ENCODE measurements around the gene PRSS16. TPM values are rescaled to one million over a fixed set of nuclear protein-coding genes. Genes with fewer than 3 reads are reported as not detected.
"Not testable (repeated sequence)": the region's sequence is repeated elsewhere in the genome, so short reads cannot be mapped to it uniquely, and the experiment has no call there.

Gene PRSS16, protein sequence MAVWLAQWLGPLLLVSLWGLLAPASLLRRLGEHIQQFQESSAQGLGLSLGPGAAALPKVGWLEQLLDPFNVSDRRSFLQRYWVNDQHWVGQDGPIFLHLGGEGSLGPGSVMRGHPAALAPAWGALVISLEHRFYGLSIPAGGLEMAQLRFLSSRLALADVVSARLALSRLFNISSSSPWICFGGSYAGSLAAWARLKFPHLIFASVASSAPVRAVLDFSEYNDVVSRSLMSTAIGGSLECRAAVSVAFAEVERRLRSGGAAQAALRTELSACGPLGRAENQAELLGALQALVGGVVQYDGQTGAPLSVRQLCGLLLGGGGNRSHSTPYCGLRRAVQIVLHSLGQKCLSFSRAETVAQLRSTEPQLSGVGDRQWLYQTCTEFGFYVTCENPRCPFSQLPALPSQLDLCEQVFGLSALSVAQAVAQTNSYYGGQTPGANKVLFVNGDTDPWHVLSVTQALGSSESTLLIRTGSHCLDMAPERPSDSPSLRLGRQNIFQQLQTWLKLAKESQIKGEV
- polyA plus RNA-seq: 10 to 100 TPM; 17.1 to 31.6 (median 21.6) TPM
- long read RNA-seq, donor 1, partial matches to known transcripts: 0 of 7 reads
- long read RNA-seq, donor 1, other reads (novel, unspliced or antisense): 0 of 7 reads
- long read RNA-seq, donor 2: 0 reads
- long read RNA-seq, donor 3, partial matches to known transcripts: 0 of 2 reads
- long read RNA-seq, donor 3, other reads (novel, unspliced or antisense): 0 of 2 reads
- long read RNA-seq, donor 4: 0 reads
- long read RNA-seq, donor 5, partial matches to known transcripts: 0 of 2 reads
- long read RNA-seq, donor 5, other reads (novel, unspliced or antisense): 0 of 2 reads
- long read RNA-seq, donor 6: 0 reads
- long read RNA-seq, donor 7: 0 reads
- long read RNA-seq, donor 8: 0 reads
- long read RNA-seq, donor 9: 0 reads
- long read RNA-seq, donor 10, partial matches to known transcripts: 0 of 3 reads
- long read RNA-seq, donor 10, other reads (novel, unspliced or antisense): 0 of 3 reads

DNA sequence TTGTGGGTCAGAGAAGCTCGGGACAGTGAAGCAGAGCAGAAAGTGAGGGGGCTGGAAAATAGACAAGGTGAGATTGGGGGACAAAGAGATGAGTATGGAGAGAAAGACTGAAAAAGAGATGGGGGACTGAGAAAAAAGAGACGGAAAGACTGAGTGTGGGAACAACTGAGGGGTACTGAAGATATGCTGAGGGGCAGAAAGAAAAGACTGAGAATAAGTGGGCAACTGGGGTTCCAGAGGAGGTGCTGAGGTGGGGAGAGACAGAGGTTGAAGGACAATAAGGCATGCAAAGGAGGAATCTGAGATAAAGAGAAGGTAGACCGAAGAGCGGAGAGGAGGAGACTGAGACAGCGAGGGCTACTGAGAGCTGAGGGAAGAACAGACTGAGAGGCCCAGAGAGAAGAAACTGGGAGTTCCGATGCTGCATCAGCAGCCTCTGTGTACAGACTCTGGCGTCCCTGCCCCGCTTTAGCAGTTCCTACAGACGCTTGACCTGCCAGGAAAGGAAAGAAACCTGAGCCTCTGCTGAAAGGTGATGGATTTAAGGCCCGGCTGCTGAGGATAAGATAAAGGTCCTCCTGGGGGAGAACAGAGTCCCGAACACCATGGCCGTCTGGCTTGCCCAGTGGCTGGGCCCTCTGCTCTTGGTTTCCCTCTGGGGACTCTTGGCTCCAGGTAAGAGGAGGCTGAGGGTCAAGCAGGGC is at the start of gene PRSS16:
PRSS16 (plus strand) TSS at position 569 of the 704 bp plus-strand sequence; CDS start at position 606, 37 bp downstream.
- FAIRE-seq (no peak), DNase-seq (no peak)
- WGBS, 3 donors: 58 to 76% (median 72%) methylated on average over 12 of the region's 12 CpGs
- Histone ChIP-seq H3K9me3 (ENCODE audit: control insufficient read depth in 2 of 2, insufficient read depth in 1 of 2, low read depth in 1 of 2, low read length in 1 of 2) (peaks cover 0 to 3% of the 10 kb centered on the region in 2 donors), H3K27ac (ENCODE audit: low read depth in 1 of 3, low read length in 2 of 3) (no peak within 1 kb of the TSS), H3K4me3 (ENCODE audit: low read depth in 1 of 3, low read length in 3 of 3) (no peak within 1 kb of the TSS), H3K36me3 (ENCODE audit: control insufficient read depth in 3 of 3, insufficient read depth in 2 of 3, low read depth in 1 of 3, low read length in 3 of 3) (no peaks in the 10 kb centered on the region), H3K4me1 (ENCODE audit: control insufficient read depth in 3 of 3, insufficient read depth in 2 of 3, low read depth in 1 of 3, low read length in 2 of 3) (no peaks in the 10 kb centered on the region), H3K27me3 (ENCODE audit: control insufficient read depth in 3 of 3, insufficient read depth in 3 of 3, low read length in 3 of 3) (peaks cover 0 to 57% (median 31%) of the 10 kb centered on the region in 3 donors)

DNA sequence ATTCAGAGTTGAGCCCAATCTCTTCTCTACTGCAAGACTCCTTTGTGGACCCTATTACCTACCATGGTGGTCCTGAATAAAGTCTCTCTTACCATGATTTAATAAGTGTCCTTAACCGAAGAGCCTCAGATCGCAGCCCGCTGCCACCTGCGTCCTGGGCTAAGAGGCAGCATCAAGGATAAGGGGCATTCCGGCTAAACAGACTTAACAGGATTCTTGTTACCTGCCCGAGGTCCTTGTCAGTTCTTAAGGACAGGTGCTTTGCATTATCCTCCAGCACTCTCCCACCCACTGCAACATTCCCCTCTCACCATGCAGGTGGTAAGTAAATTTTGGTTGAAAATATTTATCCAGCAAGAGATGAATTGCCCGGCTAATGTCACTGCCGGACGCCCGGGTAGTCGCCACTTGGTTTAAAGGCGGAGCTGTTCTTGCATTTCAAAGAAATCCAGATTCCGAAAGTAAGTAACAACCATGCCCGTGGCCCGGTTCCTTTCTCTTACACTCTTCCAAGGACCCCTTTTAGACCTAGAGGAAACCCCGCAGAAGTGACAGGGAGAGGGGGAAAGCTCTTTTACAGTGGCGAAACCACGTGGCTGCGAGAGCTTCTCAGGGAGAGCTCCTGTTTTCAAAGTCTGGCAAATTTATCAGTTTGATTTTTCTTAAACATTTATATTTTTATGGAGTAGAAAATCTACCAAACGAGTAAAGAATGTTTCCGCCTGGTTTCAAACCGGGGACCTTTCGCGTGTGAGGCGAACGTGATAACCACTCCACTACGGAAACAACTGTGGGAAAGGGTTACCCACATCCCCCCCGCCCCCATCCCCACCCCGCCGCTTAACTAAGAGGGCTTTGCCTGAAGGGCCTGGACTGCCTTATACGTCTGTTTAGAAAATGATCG is 41.9 kb upstream of the PRSS16 start:
- no peak overlapping the region for H3K27ac ChIP-seq (ENCODE audit: low read depth in 1 of 3, low read length in 2 of 3)
- peaks cover 0 to 29% (median 13%) of the 10 kb centered on the region in 3 donors for H3K27me3 ChIP-seq (ENCODE audit: control insufficient read depth in 3 of 3, insufficient read depth in 3 of 3, low read length in 3 of 3)
- no peak for FAIRE-seq
- WGBS, 3 donors: 22 to 42% (median 40%) methylated on average over 32 of the region's 32 CpGs
- no peaks in the 10 kb centered on the region for H3K36me3 ChIP-seq (ENCODE audit: control insufficient read depth in 3 of 3, insufficient read depth in 2 of 3, low read depth in 1 of 3, low read length in 3 of 3)
- H3K4me3 ChIP-seq (ENCODE audit: low read depth in 1 of 3, low read length in 3 of 3): no peak overlapping the region
- no peaks in the 10 kb centered on the region for H3K4me1 ChIP-seq (ENCODE audit: control insufficient read depth in 3 of 3, insufficient read depth in 2 of 3, low read depth in 1 of 3, low read length in 2 of 3)
- no peaks in the 10 kb centered on the region for H3K9me3 ChIP-seq (ENCODE audit: control insufficient read depth in 2 of 2, insufficient read depth in 1 of 2, low read depth in 1 of 2, low read length in 1 of 2)
- no peak for DNase-seq

DNA sequence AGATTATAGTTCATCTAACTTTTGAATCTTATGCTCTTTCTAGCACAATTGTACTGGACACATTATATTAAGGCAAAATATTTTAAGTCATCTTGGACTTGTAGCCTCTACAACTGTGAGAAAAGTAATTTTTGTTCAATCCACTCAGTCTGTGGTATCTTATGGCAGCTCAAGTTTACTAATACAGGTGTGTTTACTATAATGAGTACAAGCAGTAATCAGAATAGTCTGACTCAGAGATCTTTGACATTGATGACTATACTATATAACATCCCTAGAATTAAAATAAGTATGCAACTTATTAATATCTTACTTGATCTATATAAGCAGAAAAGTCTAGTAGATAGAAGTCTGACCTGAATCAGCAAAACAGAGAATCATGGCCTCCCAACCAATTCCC is 40.7 kb upstream of the PRSS16 start:
- H3K4me3 ChIP-seq (ENCODE audit: low read depth in 1 of 3, low read length in 3 of 3): no peak overlapping the region
- no peak overlapping the region for H3K27ac ChIP-seq (ENCODE audit: low read depth in 1 of 3, low read length in 2 of 3)
- H3K4me1 ChIP-seq (ENCODE audit: control insufficient read depth in 3 of 3, insufficient read depth in 2 of 3, low read depth in 1 of 3, low read length in 2 of 3): no peaks in the 10 kb centered on the region
- H3K27me3 ChIP-seq (ENCODE audit: control insufficient read depth in 3 of 3, insufficient read depth in 3 of 3, low read length in 3 of 3): peaks cover 0 to 34% (median 16%) of the 10 kb centered on the region in 3 donors
- DNase-seq: no peak
- no peak for FAIRE-seq
- no peaks in the 10 kb centered on the region for H3K9me3 ChIP-seq (ENCODE audit: control insufficient read depth in 2 of 2, insufficient read depth in 1 of 2, low read depth in 1 of 2, low read length in 1 of 2)
- no peaks in the 10 kb centered on the region for H3K36me3 ChIP-seq (ENCODE audit: control insufficient read depth in 3 of 3, insufficient read depth in 2 of 3, low read depth in 1 of 3, low read length in 3 of 3)

DNA sequence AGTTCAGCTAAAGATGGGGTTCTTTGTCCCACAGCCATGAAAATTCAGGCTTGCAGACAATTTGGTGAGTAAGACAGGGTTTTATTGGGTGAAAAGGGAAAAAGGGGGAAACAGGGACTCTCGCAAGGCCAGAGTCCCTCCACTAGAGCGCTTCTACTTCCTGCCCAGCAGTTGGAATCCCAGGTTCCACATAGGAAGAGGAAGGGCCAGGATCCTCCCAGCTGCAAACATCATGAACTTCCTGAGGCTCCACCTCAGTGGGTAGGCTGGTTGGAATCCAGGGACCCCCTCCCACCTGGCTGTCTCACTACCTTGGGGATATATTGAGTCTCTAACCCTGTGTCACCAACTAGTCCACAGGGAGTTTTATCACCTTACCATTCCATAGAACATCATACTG is 39.5 kb upstream of the PRSS16 start:
- H3K27me3 ChIP-seq (ENCODE audit: control insufficient read depth in 3 of 3, insufficient read depth in 3 of 3, low read length in 3 of 3): peaks cover 0 to 35% (median 16%) of the 10 kb centered on the region in 3 donors
- no peak overlapping the region for H3K4me3 ChIP-seq (ENCODE audit: low read depth in 1 of 3, low read length in 3 of 3)
- DNase-seq (no peak), FAIRE-seq (no peak)
- 86 to 96% (median 94%) methylated on average over 2 of the region's 2 CpGs for WGBS, 3 donors
- H3K9me3 ChIP-seq (ENCODE audit: control insufficient read depth in 2 of 2, insufficient read depth in 1 of 2, low read depth in 1 of 2, low read length in 1 of 2): no peaks in the 10 kb centered on the region
- H3K4me1 ChIP-seq (ENCODE audit: control insufficient read depth in 3 of 3, insufficient read depth in 2 of 3, low read depth in 1 of 3, low read length in 2 of 3): no peaks in the 10 kb centered on the region
- H3K27ac ChIP-seq (ENCODE audit: low read depth in 1 of 3, low read length in 2 of 3): no peak overlapping the region
- no peaks in the 10 kb centered on the region for H3K36me3 ChIP-seq (ENCODE audit: control insufficient read depth in 3 of 3, insufficient read depth in 2 of 3, low read depth in 1 of 3, low read length in 3 of 3)

DNA sequence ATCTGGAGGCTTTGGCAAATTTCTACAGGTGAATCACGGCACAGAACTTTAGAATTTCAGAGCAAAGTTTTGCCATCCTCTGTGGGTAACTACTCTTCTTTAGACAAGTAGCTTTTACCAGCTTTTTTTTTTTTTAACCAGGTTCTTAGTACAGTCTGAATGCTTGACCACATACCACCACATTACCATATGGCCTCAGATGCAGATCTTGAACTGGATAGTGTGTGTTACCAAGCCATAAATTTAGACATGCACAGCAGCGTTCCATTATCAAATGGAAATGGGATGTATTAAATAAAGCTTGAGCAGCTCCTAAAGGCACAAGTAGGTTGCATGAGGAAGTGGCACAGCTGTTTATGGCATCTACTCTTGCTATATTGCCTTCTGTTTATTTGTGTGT is 38.3 kb upstream of the PRSS16 start:
- H3K36me3 ChIP-seq (ENCODE audit: control insufficient read depth in 3 of 3, insufficient read depth in 2 of 3, low read depth in 1 of 3, low read length in 3 of 3): no peaks in the 10 kb centered on the region
- 71 to 74% (median 71%) methylated on average over 2 of the region's 2 CpGs for WGBS, 3 donors
- no peaks in the 10 kb centered on the region for H3K4me1 ChIP-seq (ENCODE audit: control insufficient read depth in 3 of 3, insufficient read depth in 2 of 3, low read depth in 1 of 3, low read length in 2 of 3)
- H3K27ac ChIP-seq (ENCODE audit: low read depth in 1 of 3, low read length in 2 of 3): no peak overlapping the region
- no peaks in the 10 kb centered on the region for H3K9me3 ChIP-seq (ENCODE audit: control insufficient read depth in 2 of 2, insufficient read depth in 1 of 2, low read depth in 1 of 2, low read length in 1 of 2)
- H3K4me3 ChIP-seq (ENCODE audit: low read depth in 1 of 3, low read length in 3 of 3): no peak overlapping the region
- DNase-seq: no peak
- no peak for FAIRE-seq
- peaks cover 0 to 47% (median 21%) of the 10 kb centered on the region in 3 donors for H3K27me3 ChIP-seq (ENCODE audit: control insufficient read depth in 3 of 3, insufficient read depth in 3 of 3, low read length in 3 of 3)

DNA sequence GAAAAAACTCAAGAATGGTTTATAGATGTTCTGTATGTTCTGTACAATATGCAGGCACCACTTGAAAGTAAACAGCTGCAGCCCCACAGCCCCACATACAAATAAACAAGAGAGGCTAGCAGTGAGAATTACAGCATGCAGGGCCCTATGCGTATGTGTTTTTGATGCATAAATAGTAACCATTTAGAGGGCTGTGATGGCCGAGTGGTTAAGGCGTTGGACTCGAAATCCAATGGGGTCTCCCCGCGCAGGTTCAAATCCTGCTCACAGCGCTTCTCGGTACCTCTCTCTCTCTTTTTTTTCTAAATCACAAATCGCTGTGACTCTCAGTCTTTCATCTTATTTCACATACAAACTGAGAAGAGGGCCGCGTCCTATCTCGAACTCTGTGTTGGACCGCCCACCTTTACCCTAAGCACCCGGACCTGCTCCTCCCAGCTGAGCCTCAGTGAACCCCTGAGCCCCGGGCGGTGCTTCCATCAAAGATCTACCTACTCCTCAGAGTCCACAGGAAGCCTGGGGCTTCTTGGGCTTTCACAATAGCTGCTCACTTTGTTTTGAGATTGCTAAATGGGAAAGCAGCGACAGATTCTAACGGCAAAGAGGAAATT is 37.7 kb upstream of the PRSS16 start:
- H3K27me3 ChIP-seq (ENCODE audit: control insufficient read depth in 3 of 3, insufficient read depth in 3 of 3, low read length in 3 of 3): peaks cover 0 to 52% (median 22%) of the 10 kb centered on the region in 3 donors
- no peaks in the 10 kb centered on the region for H3K36me3 ChIP-seq (ENCODE audit: control insufficient read depth in 3 of 3, insufficient read depth in 2 of 3, low read depth in 1 of 3, low read length in 3 of 3)
- H3K9me3 ChIP-seq (ENCODE audit: control insufficient read depth in 2 of 2, insufficient read depth in 1 of 2, low read depth in 1 of 2, low read length in 1 of 2): no peaks in the 10 kb centered on the region
- WGBS, 3 donors: 70 to 82% (median 79%) methylated on average over 18 of the region's 18 CpGs
- H3K27ac ChIP-seq (ENCODE audit: low read depth in 1 of 3, low read length in 2 of 3): no peak overlapping the region
- no peak overlapping the region for H3K4me3 ChIP-seq (ENCODE audit: low read depth in 1 of 3, low read length in 3 of 3)
- no peak for DNase-seq
- FAIRE-seq: no peak
- H3K4me1 ChIP-seq (ENCODE audit: control insufficient read depth in 3 of 3, insufficient read depth in 2 of 3, low read depth in 1 of 3, low read length in 2 of 3): no peaks in the 10 kb centered on the region

DNA sequence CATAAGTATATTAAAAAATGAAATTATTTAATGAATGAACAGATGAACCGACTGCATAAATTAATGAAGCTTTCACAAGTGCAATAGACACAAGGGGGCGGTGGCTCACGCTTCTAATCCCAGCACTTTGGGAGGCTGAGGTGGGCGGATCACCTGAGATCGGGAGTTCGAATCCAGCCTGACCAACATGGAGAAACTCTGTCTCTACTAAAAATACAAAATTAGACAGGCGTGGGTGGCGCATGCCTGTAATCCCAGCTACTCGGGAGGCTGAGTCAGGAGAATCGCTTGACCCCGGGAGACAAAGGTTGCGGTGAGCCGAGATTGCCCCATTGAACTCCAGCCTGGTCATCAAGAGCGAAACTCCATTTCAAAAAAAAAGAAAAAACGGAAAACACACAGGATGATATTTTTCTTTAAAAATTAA is 34.4 kb upstream of the PRSS16 start:
- H3K36me3 ChIP-seq (ENCODE audit: control insufficient read depth in 3 of 3, insufficient read depth in 2 of 3, low read depth in 1 of 3, low read length in 3 of 3); FAIRE-seq; H3K4me1 ChIP-seq (ENCODE audit: control insufficient read depth in 3 of 3, insufficient read depth in 2 of 3, low read depth in 1 of 3, low read length in 2 of 3); DNase-seq; H3K4me3 ChIP-seq (ENCODE audit: low read depth in 1 of 3, low read length in 3 of 3); H3K27ac ChIP-seq (ENCODE audit: low read depth in 1 of 3, low read length in 2 of 3): not testable (repeated sequence)
- H3K27me3 ChIP-seq (ENCODE audit: control insufficient read depth in 3 of 3, insufficient read depth in 3 of 3, low read length in 3 of 3): peaks cover 0 to 42% (median 22%) of the 10 kb centered on the region in 3 donors
- peaks cover 0 to 18% of the 10 kb centered on the region in 2 donors for H3K9me3 ChIP-seq (ENCODE audit: control insufficient read depth in 2 of 2, insufficient read depth in 1 of 2, low read depth in 1 of 2, low read length in 1 of 2)
- 83 to 90% (median 84%) methylated on average over 15 of the region's 15 CpGs for WGBS, 3 donors

Data from small intestine (tissue), 16 donors.